Measurements from ENCODE around the gene ASB2. TPM values are rescaled to one million over a fixed set of nuclear protein-coding genes. Genes with fewer than 3 reads are reported as not detected.

Gene ASB2
- polyA plus RNA-seq, 3 donors = 0.29 to 1.1 (median 0.65) TPM

DNA sequence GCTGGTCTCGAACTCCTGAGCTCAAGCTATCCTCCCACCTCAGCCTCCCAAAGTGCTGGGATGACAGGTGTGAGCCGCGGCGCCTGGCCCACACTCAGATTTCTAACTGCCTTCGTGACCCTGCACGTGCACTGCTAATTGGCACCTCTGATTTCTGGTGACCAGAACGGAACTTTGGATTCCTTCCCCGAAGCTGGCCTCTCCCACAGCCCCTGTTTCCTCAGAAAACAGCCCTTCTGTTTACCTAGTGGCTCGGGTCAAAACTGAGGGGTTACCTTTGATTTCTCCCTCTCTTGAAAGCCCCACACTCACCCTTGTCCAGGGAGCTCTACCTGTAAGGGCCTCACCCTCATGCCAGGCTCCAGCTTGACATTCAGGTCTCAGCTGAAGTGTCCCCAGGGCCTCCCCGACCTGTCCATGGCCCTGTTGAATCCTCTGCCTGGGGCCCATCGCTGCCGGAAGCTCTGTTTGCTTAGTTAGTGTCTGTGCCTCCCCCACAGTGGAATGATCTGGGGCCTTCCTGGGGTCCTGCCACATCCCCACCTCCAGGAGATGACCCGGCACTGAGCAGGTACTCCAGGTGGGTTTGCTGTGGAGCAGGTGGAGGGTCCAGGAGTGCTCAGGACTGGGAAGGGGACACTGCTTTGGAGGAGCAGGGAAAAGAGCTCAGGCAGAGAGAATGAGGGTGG lies 73.6 kb downstream of the ASB2 start:
- H3K27ac ChIP-seq (ENCODE audit: low read depth, low read length) = no peak overlapping the region
- WGBS, 3 donors = 80 to 87% (median 84%) methylated on average over 13 of the region's 13 CpGs

- 18 to 43% (median 40%) methylated on average over 6 of the region's 6 CpGs for WGBS, 3 donors
- no peak overlapping the region for H3K27ac ChIP-seq (ENCODE audit: low read depth, low read length)
These were observed 74.6 kb downstream of the ASB2 start for GRCh38 chr14:93901813-93902212.

DNA sequence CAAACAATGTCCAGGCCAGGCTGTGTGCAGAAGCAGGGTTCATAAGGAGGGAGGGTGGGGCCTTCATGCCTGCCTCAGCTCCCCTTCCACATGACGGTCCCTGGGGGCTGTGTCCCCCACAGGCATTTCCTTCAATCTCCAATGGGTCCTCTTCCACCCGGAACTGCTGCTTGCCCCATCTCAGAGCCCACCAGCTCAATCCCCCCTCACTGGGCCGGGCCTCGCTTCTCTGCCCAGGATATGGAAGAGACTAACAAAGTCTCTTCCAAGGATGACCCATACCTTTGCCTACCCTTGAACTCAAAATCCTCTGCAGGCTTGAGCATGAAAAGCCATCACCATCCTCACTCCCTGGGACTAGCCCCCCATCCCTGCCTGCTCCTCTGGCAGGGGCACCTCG lies 77.6 kb downstream of the ASB2 start:
- 78 to 92% (median 88%) methylated on average over 5 of the region's 5 CpGs for WGBS, 3 donors
- no peak overlapping the region for H3K27ac ChIP-seq (ENCODE audit: low read depth, low read length)

- no peak overlapping the region for H3K27ac ChIP-seq (ENCODE audit: low read depth, low read length)
- 79 to 85% (median 83%) methylated on average over 11 to 15 of the region's 15 CpGs for WGBS, 3 donors
These were observed 78.2 kb downstream of the ASB2 start for GRCh38 chr14:93898081-93898611.

DNA sequence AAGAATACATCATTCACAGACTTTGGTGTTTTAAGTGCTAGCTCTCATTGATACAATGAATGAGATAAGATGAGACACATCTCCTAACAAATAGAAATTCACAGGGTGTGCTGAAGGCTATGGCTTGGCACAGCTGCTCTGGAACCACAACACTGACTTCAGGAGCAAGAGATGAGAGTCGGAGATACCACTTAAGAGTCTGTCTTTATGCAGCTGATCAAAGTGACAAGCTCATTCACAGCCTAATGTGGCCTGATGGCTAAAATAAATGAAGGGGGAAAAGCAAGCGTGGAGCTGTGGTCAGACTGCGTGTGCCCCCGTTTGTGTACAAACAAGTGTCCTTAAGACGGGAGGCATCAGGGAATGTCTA lies 78.9 kb downstream of the ASB2 start:
- H3K27ac ChIP-seq (ENCODE audit: low read depth, low read length) = no peak overlapping the region
- 79 to 86% (median 82%) methylated on average over 5 of the region's 5 CpGs for WGBS, 3 donors

DNA sequence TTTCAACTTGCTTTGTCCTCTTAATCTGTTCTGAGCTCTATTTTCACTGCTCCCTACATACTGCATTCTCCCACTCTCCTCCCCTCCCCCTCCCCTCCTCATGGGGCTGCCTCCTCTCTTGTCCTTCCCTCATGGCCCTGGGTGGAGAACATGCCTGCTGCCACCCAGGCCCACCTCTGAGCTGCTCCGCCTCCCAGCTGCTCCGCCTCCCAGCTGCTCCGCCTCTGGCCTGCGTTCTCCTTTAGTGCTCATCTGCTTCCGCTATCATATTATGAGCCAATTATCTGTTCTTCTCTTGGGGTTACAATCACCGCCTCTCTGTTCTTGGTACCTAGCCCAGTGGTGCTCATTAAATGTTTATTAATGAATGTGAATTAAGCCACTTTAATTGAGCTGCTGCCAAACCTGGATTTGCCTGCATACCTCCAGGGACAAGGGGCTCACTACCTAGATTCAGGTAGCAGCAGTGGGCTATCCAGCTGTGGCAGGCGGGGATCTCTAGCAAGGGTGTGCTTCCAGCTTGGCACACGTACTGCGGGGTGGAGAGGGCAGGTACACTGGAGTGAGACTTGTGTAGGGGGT lies 81.3 kb downstream of the ASB2 start:
- no peak overlapping the region for H3K27ac ChIP-seq (ENCODE audit: low read depth, low read length)
- WGBS, 3 donors = 84 to 88% (median 86%) methylated on average over 9 of the region's 9 CpGs

- no peak overlapping the region for H3K27ac ChIP-seq (ENCODE audit: low read depth, low read length)
- 51 to 64% (median 63%) methylated on average over 12 of the region's 12 CpGs for WGBS, 3 donors
These were observed 82.6 kb downstream of the ASB2 start for GRCh38 chr14:93893661-93894261.

- WGBS, 3 donors = 28 to 32% (median 31%) methylated on average over 13 of the region's 13 CpGs
- H3K27ac ChIP-seq (ENCODE audit: low read depth, low read length) = no peak overlapping the region
These were observed 83.3 kb downstream of the ASB2 start for GRCh38 chr14:93892923-93893558.

DNA sequence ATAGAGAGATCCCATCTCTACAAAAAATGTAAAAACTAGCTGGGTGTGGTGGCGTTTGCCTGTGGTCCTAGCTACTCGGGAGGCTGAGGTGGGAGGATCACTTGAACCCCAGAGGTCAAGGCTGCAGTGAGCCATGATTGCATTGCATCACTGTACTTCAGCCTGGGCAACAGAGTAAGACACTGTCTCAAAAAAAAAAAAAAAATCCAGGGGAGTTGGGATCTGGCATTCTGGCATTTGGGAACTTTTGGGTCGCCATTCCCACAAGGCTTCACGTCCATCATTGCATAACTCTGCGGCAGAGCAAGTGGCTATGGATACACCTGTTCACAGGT lies 83.9 kb downstream of the ASB2 start:
- 63 to 66% (median 65%) methylated on average over 5 of the region's 5 CpGs for WGBS, 3 donors
- no peak overlapping the region for H3K27ac ChIP-seq (ENCODE audit: low read depth, low read length)

GRCh38 chr14:93891756-93892504 lies 84.4 kb downstream of the ASB2 start:
- 66 to 79% (median 72%) methylated on average over 15 of the region's 15 CpGs for WGBS, 3 donors

DNA sequence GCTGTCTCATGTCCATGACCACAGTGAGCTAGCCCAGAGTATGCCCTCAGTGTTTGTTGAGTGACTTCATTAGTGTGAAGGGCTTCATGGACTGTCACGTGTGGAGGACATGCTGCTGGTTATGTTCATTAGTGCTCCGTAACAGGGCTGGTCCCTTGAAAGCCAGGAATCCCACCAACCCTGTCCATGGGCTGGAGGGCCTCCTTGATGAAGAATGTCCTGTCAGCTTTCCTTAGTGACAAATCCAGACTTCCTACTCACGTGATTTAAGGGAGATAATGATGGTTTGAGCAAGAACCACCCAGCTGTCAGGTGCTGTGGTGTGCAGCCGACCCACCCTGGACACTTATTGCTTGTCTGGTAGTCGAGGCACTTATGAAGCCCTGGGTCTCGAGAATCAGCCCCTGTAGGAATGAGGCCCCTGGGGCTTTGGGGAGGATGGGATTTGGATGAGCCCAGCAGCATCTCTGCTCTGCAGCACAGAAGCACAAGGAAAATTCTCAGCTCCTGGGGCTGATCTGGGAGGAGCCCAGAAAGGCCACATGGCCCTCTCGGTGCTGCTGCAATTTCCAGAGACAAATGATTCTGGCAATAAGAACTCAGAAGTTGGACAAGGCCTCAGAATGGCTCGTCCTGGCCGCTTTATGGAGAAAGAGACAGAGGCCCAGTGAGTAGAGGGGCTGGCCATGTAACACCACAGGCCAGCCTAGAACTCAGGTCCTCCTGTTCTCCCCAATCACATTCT lies 86.5 kb downstream of the ASB2 start:
- no peak overlapping the region for H3K27ac ChIP-seq (ENCODE audit: low read depth, low read length)
- WGBS, 3 donors = 55 to 68% (median 66%) methylated on average over 9 of the region's 9 CpGs

More at GRCh38 chr14:93891756-93892504, 84.4 kb downstream of the ASB2 start:
- H3K27ac ChIP-seq (ENCODE audit: low read depth, low read length) = no peak overlapping the region

GRCh38 chr14:93888995-93889394 lies 87.4 kb downstream of the ASB2 start:
- 55 to 61% (median 59%) methylated on average over 12 of the region's 12 CpGs for WGBS, 3 donors
- no peak overlapping the region for H3K27ac ChIP-seq (ENCODE audit: low read depth, low read length)

- H3K27ac ChIP-seq (ENCODE audit: low read depth, low read length) = no peak overlapping the region
- WGBS, 3 donors = 63 to 88% (median 65%) methylated on average over 1 of the region's 1 CpG
These were observed 91.4 kb downstream of the ASB2 start for GRCh38 chr14:93884950-93885349.

Other genes starting within 250 kb of the ASB2 start
- gene PRIMA1, start 188.1 kb downstream of the ASB2 start, polyA plus RNA-seq = 1 to 10 TPM in 2 of 3 donors, under 1 TPM in 1; 0.69 to 7.9 (median 3.4) TPM
- not detected for gene FAM181A, start 49.2 kb downstream of the ASB2 start, polyA plus RNA-seq
- not detected for gene CCDC197, start 20.7 kb upstream of the ASB2 start, polyA plus RNA-seq
- gene OTUB2, start 49.8 kb upstream of the ASB2 start, polyA plus RNA-seq = under 1 TPM; 0.11 to 0.53 (median 0.24) TPM
- 100 to 1,000 TPM in 1 of 3 donors, 10 to 100 TPM in 2; 41.2 to 122 (median 63.8) TPM for gene DDX24, start 104.6 kb upstream of the ASB2 start, polyA plus RNA-seq
- gene IFI27L1, start 104.7 kb upstream of the ASB2 start, polyA plus RNA-seq = 10 to 100 TPM; 11.0 to 23.1 (median 20.5) TPM
- 100 to 1,000 TPM; 140 to 586 (median 483) TPM for gene IFI27, start 134.2 kb upstream of the ASB2 start, polyA plus RNA-seq
- gene IFI27L2, start 153.0 kb upstream of the ASB2 start, polyA plus RNA-seq = 100 to 1,000 TPM in 1 of 3 donors, 10 to 100 TPM in 2; 22.5 to 120 (median 48.8) TPM
- gene PPP4R4, start 197.8 kb upstream of the ASB2 start, polyA plus RNA-seq = under 1 TPM; 0.10 to 0.30 (median 0.11) TPM

All from adipose tissue (tissue), 3 donors.